Testis (tissue), 2 donors: ENCODE measurements around the gene PGRMC1.

ENCODE experiments used
- CTCF ChIP-seq, 3 experiments: fragments of 450-650 bp in 2 of 3; fragments of 200-600 bp in 1 of 3; sonication (generic) in 1 of 3; IDR thresholded peaks; one replicate each; pipeline ENCODE4 v1.5.1; 2016 to 2019; ENCODE audit warnings: antibody characterized with exemption in 3 of 3, mild to moderate bottlenecking in 2 of 3, moderate library complexity in 1 of 3
- POLR2A ChIP-seq: fragments of 450-650 bp; IDR thresholded peaks from one replicate; pipeline ENCODE4 v1.6.1; 2017; ENCODE audit warnings: antibody characterized with exemption, mild to moderate bottlenecking, moderate library complexity

DNA sequence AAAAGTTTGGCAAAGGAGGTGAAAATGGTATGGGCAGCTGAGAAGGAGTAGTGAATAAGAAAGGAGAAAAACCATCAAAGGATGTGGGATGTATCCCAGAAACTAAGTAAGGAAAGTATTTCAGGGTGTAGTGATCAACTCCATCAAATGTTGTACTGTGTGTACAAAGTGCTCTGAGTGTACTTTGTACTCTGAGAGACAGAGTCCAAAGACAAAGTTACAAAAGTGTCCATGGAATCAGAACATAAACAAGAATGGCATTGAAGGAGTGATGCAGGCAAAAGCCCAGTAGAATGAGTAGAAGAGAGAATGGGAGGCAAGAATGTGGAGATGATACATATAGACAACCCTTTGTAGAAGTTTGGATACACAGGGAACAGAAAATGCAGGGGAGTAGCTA, 12.3 kb upstream of the PGRMC1 start:
- no peak for TF ChIP-seq CTCF (IDR thresholded peaks at IDR 0.05)
- no peak for TF ChIP-seq POLR2A
